GM13976 (cell line): Measurements from ENCODE around the gene SF3B2.
A peak's percentile ranks its signal among the peaks of the same experiment; 100 is the strongest.

Experiments
- DNase-seq: peaks from one replicate; pipeline ENCODE4 v3.0.0; 2012; ENCODE audit warnings: low spot score
- in situ Hi-C: fragments of 300-500 bp; cut with MboI; formaldehyde crosslinking; loops from one replicate; pipeline ENCODE4 v1.12.0; 2022; ENCODE audit warnings: low sequenced_read_pairs, mixed read lengths, inconsistent platforms; ENCODE audit not compliant: unreplicated experiment
- TF ChIP-seq, protein P1 (sequence below): IDR thresholded peaks from 2 replicates; pipeline ENCODE4 v1.5.1; 2012; ENCODE audit warnings: borderline replicate concordance, mild to moderate bottlenecking; ENCODE audit not compliant: insufficient read depth; ENCODE audit errors: extremely low read depth, missing control alignments, control extremely low read depth

The SF3B2 gene, protein sequence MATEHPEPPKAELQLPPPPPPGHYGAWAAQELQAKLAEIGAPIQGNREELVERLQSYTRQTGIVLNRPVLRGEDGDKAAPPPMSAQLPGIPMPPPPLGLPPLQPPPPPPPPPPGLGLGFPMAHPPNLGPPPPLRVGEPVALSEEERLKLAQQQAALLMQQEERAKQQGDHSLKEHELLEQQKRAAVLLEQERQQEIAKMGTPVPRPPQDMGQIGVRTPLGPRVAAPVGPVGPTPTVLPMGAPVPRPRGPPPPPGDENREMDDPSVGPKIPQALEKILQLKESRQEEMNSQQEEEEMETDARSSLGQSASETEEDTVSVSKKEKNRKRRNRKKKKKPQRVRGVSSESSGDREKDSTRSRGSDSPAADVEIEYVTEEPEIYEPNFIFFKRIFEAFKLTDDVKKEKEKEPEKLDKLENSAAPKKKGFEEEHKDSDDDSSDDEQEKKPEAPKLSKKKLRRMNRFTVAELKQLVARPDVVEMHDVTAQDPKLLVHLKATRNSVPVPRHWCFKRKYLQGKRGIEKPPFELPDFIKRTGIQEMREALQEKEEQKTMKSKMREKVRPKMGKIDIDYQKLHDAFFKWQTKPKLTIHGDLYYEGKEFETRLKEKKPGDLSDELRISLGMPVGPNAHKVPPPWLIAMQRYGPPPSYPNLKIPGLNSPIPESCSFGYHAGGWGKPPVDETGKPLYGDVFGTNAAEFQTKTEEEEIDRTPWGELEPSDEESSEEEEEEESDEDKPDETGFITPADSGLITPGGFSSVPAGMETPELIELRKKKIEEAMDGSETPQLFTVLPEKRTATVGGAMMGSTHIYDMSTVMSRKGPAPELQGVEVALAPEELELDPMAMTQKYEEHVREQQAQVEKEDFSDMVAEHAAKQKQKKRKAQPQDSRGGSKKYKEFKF

DNA sequence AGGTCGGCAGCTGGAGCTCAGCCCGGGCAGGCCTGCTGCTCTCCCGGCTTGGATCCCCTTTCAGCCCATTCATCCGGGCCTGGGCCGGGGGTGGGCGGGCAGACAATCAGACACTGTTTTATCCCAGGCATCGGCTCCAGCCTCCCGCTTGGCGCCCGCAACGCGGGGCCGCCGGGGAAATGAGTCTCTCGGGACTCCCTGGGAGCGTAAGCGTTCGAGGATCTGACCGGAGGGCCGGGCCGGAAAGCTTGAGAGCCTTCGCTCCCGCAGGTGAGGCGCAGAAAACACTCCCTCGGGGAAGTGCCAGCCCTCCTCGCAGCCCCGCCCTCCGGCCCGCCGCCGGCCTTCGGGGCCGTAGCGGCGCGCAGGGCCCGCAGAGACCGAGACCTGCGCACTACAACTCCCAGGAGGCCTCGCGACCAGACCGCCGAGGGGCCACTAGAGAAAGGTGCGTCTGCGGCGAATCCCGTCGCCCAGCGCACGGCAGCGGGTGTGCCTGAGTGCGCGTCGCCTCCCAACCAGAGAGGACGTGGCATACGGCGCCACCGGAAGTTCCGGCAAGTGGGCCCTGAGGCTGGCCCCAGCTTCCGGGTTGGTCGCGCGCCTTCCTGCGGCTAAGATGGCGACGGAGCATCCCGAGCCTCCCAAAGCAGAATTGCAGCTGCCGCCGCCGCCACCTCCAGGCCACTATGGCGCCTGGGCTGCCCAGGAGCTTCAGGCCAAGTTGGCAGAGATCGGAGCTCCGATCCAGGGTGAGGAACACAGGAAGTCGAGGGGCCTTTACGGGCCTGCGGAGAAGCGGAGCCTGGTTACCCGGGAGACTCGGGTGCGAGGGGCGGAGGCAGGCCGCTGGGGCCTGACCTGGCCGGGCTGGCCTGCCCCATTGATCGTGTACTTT, at the start of gene SF3B2:
SF3B2 (plus strand) TSS at position 599 of the 898 bp plus-strand sequence; CDS start at position 620, 21 bp downstream.
- peak; percentile 99 for DNase-seq
- TF ChIP-seq, protein P1, sequence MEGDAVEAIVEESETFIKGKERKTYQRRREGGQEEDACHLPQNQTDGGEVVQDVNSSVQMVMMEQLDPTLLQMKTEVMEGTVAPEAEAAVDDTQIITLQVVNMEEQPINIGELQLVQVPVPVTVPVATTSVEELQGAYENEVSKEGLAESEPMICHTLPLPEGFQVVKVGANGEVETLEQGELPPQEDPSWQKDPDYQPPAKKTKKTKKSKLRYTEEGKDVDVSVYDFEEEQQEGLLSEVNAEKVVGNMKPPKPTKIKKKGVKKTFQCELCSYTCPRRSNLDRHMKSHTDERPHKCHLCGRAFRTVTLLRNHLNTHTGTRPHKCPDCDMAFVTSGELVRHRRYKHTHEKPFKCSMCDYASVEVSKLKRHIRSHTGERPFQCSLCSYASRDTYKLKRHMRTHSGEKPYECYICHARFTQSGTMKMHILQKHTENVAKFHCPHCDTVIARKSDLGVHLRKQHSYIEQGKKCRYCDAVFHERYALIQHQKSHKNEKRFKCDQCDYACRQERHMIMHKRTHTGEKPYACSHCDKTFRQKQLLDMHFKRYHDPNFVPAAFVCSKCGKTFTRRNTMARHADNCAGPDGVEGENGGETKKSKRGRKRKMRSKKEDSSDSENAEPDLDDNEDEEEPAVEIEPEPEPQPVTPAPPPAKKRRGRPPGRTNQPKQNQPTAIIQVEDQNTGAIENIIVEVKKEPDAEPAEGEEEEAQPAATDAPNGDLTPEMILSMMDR, result no peak
- in situ Hi-C loops, result no loop called here

DNA sequence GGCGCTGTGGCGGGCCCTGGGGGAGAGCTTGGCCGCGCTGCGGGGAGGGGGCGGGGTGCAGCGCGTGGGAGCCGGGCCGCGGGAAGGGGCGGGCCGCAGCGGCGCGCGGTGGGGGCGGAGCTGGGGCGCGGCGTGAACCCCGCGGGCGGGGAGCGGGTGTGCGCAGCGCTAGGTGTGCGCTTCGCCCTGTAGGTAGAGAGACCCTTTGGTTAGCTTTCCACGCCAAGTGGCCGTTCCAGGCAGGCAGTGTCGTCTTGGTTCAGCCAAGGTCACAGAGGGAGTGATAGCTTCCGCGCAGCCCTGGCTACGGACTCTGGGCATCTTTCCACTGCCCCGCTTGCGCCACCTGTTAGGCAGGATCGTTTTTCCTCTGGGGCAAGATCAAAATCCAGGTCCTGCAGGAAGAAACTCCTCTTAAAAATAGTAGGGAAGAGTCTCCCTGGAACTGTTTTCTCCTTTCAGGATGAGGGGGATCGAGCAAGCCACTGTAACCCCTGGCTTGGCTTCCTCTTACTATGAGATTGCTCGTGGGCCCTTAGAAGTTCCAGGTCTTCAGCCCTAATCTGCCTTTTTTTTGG, 49.4 kb upstream of the SF3B2 start:
- DNase-seq, result peak; percentile 83
- TF ChIP-seq, protein P1, result no peak
- in situ Hi-C loops, result no loop called here

DNA sequence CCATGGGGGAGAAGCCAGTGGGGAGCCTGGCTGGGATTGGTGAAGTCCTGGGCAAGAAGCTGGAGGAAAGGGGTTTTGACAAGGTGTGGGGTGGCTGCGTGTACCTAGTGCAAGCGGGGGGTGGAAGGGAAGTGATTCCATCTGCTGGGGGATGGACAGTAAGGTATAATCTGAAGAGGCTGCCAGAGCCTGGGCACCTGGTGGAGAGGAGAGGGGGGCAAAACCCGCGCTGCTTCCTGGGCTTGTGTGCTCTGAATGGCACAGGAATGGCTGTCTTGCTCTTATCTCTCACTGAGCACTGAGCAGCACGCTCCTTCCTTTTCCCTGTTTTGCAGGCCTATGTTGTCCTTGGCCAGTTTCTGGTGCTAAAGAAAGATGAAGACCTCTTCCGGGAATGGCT, 48.9 kb upstream of the SF3B2 start:
- in situ Hi-C loops, result no loop called here
- TF ChIP-seq, protein P1, result no peak
- no peak for DNase-seq

DNA sequence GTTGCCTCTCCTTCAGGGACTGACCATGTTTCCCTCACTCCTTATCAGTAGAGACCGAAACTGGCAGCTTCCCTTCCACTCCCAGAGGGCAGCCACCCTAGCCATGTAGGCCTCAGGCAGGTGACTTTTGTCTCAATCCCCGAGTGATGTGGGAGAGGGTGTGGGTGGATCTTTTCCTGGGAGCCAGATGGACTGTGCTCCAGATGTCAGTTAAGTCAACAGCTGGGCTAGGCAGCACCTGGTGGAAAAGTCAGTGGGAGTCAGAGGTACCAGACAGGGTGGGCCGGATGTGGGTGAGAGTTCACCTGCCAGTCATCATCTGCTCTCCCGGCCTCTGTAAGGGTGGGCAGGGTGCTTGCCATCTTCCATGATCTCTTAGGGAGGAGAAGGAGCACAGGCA, 48.0 kb upstream of the SF3B2 start:
- in situ Hi-C loops, result no loop called here
- no peak for DNase-seq
- TF ChIP-seq, protein P1, result no peak

DNA sequence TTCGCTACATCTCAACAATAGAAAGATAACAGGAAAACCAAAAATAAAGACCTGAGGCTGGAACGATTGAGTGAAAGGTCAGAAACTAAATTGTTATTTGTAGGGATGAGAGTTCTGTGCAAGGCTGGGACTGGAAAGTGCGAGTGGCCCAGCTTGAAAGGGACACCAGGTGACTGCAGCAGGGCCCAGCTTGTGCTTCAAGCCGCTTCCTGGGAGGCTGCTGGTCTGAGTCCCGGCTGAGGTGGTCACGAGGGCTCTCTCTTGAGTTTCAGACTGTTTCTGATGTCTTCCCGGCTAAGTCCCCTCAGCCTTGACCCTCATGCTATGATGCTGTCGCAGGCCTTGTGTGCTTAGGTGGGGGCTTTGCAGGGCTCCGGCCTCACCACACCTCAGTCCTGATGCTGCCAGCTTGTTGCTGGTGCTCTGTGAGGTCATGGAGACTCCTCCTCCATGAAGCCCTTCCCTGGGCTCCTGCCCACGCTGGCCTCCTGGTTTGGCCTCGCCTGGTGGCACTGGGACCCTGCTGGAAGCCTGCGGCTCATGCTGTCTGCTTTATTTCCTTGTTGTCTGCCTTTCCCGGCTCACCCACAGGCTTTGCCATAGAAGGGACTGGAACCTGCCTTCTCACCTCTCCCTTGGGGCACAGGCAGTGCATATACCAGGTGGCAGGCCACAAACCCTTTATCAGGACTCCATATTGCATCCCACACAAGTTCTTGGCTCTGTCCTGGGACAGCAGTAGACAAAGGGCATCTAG, 45.9 kb upstream of the SF3B2 start:
- peak; percentile 18 for DNase-seq
- TF ChIP-seq, protein P1, result no peak
- in situ Hi-C loops, result no loop called here
